Vagina (tissue), 2 donors: ENCODE data around the gene GABBR1.

Experiments used
- POLR2A ChIP-seq, 2 donors: fragments of 450-650 bp; IDR thresholded peaks; one replicate each; pipeline ENCODE4 v1.6.1; 2017; ENCODE audit warnings: antibody characterized with exemption in 2 of 2, mild to moderate bottlenecking in 2 of 2, moderate library complexity in 2 of 2
- POLR2AphosphoS5 ChIP-seq, 2 donors: sonication (generic); formaldehyde crosslinking; IDR thresholded peaks; one replicate each; pipeline ENCODE4 v1.9.0; 2017; ENCODE audit warnings: antibody characterized with exemption in 2 of 2, mild to moderate bottlenecking in 2 of 2, low read depth in 1 of 2; ENCODE audit not compliant: insufficient read depth in 1 of 2
- TF ChIP-seq, protein P1 (sequence below), 3 experiments: fragments of 450-650 bp in 2 of 3; fragments of 200-600 bp in 1 of 3; sonication (generic) in 1 of 3; IDR thresholded peaks; one replicate each; pipeline ENCODE4 v1.5.1; 2017 to 2019; ENCODE audit warnings: antibody characterized with exemption in 3 of 3, mild to moderate bottlenecking in 2 of 3, moderate library complexity in 2 of 3

DNA sequence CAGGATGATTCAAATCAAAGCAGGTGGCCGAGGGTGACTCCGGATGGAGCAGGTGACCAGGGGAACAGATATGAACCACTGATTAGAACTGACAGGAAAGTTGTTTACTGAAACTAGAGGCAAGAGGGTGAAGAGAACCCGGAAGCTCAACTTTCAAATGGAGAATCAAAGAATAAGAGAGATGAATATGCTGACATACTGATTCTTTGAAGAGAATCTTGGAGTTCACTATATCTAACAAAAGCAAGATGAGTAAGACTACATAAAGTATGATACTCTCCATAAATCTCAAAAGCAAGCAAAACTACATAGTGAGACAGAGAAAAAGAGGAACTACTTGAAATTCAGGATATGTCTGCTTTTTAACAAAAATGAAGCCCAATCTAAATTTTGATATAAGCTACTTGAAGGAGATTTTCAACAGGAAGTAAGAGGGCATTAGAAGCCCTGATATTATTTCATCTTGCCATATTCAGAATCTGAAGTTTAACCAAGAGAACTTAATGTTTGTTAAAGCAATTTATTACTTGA lies 69.5 kb downstream of the GABBR1 start:
- TF ChIP-seq, protein P1, sequence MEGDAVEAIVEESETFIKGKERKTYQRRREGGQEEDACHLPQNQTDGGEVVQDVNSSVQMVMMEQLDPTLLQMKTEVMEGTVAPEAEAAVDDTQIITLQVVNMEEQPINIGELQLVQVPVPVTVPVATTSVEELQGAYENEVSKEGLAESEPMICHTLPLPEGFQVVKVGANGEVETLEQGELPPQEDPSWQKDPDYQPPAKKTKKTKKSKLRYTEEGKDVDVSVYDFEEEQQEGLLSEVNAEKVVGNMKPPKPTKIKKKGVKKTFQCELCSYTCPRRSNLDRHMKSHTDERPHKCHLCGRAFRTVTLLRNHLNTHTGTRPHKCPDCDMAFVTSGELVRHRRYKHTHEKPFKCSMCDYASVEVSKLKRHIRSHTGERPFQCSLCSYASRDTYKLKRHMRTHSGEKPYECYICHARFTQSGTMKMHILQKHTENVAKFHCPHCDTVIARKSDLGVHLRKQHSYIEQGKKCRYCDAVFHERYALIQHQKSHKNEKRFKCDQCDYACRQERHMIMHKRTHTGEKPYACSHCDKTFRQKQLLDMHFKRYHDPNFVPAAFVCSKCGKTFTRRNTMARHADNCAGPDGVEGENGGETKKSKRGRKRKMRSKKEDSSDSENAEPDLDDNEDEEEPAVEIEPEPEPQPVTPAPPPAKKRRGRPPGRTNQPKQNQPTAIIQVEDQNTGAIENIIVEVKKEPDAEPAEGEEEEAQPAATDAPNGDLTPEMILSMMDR (IDR thresholded peaks at IDR 0.05): no peak
- TF ChIP-seq POLR2A (IDR thresholded peaks at IDR 0.05) (no peak), POLR2AphosphoS5 (IDR thresholded peaks at IDR 0.05; ENCODE audit: insufficient read depth in 1 of 2, low read depth in 1 of 2) (no peak)
